Tibial nerve (tissue), 4 donors: Measurements from ENCODE around the gene CCNA1. TPM values are rescaled to one million over a fixed set of nuclear protein-coding genes. Genes with fewer than 3 reads are reported as not detected.

Experiments
- DNase-seq, 2 donors: peaks; one replicate each; pipeline ENCODE4 v3.0.0-alpha.2; 2019; ENCODE audit warnings: low spot score in 2 of 2
- H3K27ac ChIP-seq, 4 donors: fragments of 200-600 bp; sonication (generic) in 3 of 4; one replicate each; pipeline ENCODE4 v1.5.1; 2017 to 2019; ENCODE audit warnings: mild to moderate bottlenecking in 1 of 4
- H3K27me3 ChIP-seq, 2 donors: fragments of 200-600 bp; sonication (generic) in 1 of 2; one replicate each; pipeline versions ENCODE4 v1.5.1 to v1.6.0; 2017 to 2019
- H3K36me3 ChIP-seq, 3 donors: fragments of 200-600 bp; sonication (generic); one replicate each; pipeline ENCODE4 v1.5.1; 2018 to 2019
- H3K4me1 ChIP-seq, 4 donors: fragments of 200-600 bp; sonication (generic) in 3 of 4; one replicate each; pipeline ENCODE4 v1.5.1; 2017 to 2019
- H3K4me3 ChIP-seq, 4 donors: fragments of 200-600 bp; sonication (generic) in 3 of 4; one replicate each; pipeline ENCODE4 v1.5.1; 2017 to 2019; ENCODE audit warnings: mild to moderate bottlenecking in 1 of 4, moderate library complexity in 1 of 4
- H3K9me3 ChIP-seq, 4 donors: fragments of 200-600 bp; sonication (generic) in 3 of 4; one replicate each; pipeline ENCODE4 v1.5.1; 2017 to 2019
- EP300 ChIP-seq, 2 donors: sonication (generic); formaldehyde crosslinking; IDR thresholded peaks; one replicate each; pipeline ENCODE4 v1.6.1; 2017; ENCODE audit warnings: antibody characterized with exemption in 2 of 2, mild to moderate bottlenecking in 1 of 2
- POLR2A ChIP-seq, 2 donors: fragments of 450-650 bp; IDR thresholded peaks; one replicate each; pipeline ENCODE4 v1.6.1; 2017; ENCODE audit warnings: antibody characterized with exemption in 2 of 2, mild to moderate bottlenecking in 2 of 2, moderate library complexity in 2 of 2
- WGBS, 2 donors: methylation state at CpG; one replicate each; pipeline ENCODE4 v1.1.5; 2018; 5-methylcytosine and 5-hydroxymethylcytosine counted together
- total RNA-seq, 4 donors: library from RNA; depleted of rRNA; stranded (reverse); fragments of >200 nt; gene quantifications; one replicate each; pipeline ENCODE4 v1.1.0, GENCODE V29; 2016
- TF ChIP-seq, protein P1 (sequence below), 5 experiments: fragments of 200-600 bp in 3 of 5; fragments of 450-650 bp in 2 of 5; sonication (generic) in 3 of 5; IDR thresholded peaks; one replicate each; pipeline ENCODE4 v1.5.1; 2016 to 2019; ENCODE audit warnings: antibody characterized with exemption in 5 of 5, mild to moderate bottlenecking in 3 of 5, moderate library complexity in 2 of 5

Gene CCNA1
- total RNA-seq, result 1 to 10 TPM in 3 of 4 donors, under 1 TPM in 1; 0.30 to 4.8 (median 1.7) TPM

- no peak for TF ChIP-seq POLR2A (IDR thresholded peaks at IDR 0.05)
- TF ChIP-seq, protein P1, sequence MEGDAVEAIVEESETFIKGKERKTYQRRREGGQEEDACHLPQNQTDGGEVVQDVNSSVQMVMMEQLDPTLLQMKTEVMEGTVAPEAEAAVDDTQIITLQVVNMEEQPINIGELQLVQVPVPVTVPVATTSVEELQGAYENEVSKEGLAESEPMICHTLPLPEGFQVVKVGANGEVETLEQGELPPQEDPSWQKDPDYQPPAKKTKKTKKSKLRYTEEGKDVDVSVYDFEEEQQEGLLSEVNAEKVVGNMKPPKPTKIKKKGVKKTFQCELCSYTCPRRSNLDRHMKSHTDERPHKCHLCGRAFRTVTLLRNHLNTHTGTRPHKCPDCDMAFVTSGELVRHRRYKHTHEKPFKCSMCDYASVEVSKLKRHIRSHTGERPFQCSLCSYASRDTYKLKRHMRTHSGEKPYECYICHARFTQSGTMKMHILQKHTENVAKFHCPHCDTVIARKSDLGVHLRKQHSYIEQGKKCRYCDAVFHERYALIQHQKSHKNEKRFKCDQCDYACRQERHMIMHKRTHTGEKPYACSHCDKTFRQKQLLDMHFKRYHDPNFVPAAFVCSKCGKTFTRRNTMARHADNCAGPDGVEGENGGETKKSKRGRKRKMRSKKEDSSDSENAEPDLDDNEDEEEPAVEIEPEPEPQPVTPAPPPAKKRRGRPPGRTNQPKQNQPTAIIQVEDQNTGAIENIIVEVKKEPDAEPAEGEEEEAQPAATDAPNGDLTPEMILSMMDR (IDR thresholded peaks at IDR 0.05), result no peak
- TF ChIP-seq EP300 (IDR thresholded peaks at IDR 0.05), result no peak
- Histone ChIP-seq H3K4me3 (peak within 1 kb of the TSS; percentile 31 to 65 (median 48)), H3K4me1 (peaks cover 0 to 31% (median 25%) of the 10 kb centered on the region in 4 donors), H3K27ac (peak within 1 kb of the TSS in 1 of 4 donors; percentile 58), H3K27me3 (peaks cover 0 to 49% of the 10 kb centered on the region in 2 donors), H3K9me3 (no peaks in the 10 kb centered on the region), H3K36me3 (no peaks in the 10 kb centered on the region)
- no peak for DNase-seq
- WGBS, 2 donors, result 2 to 7% methylated on average over 11 to 17 of the region's 46 CpGs
These were observed at the start of gene CCNA1 for GRCh38 chr13:36432106-36432544. Gene CCNA1 (plus strand): TSS chr13:36432495. CDS start chr13:36433057, 562 bp downstream.

- no peaks in the 10 kb centered on the region for H3K9me3 ChIP-seq
- H3K27me3 ChIP-seq, result no peaks in the 10 kb centered on the region
- 63 to 89% methylated on average over 1 of the region's 1 CpG for WGBS, 2 donors
- H3K36me3 ChIP-seq, result no peaks in the 10 kb centered on the region
- no peak for DNase-seq
- H3K4me3 ChIP-seq, result no peak overlapping the region
- no peak for TF ChIP-seq POLR2A (IDR thresholded peaks at IDR 0.05)
- no peak for TF ChIP-seq EP300 (IDR thresholded peaks at IDR 0.05)
- TF ChIP-seq, protein P1 (IDR thresholded peaks at IDR 0.05), result no peak
- no peaks in the 10 kb centered on the region for H3K4me1 ChIP-seq
- H3K27ac ChIP-seq, result no peak overlapping the region
These were observed 46.8 kb upstream of the CCNA1 start for GRCh38 chr13:36385489-36385888.

GRCh38 chr13:36395280-36395679 is 37.0 kb upstream of the CCNA1 start:
- H3K27me3 ChIP-seq, result no peaks in the 10 kb centered on the region
- DNase-seq, result no peak
- no peaks in the 10 kb centered on the region for H3K36me3 ChIP-seq
- peak in 1 of 2 donors; percentile 25 for TF ChIP-seq EP300 (IDR thresholded peaks at IDR 0.05)
- no peak for TF ChIP-seq POLR2A (IDR thresholded peaks at IDR 0.05)
- TF ChIP-seq, protein P1 (IDR thresholded peaks at IDR 0.05), result peak; percentile 5 to 70 (median 43)
- H3K4me3 ChIP-seq, result no peak overlapping the region
- peaks cover 0 to 3% (median 0%) of the 10 kb centered on the region in 4 donors for H3K9me3 ChIP-seq
- 12 to 15% methylated on average over 2 of the region's 2 CpGs for WGBS, 2 donors
- no peaks in the 10 kb centered on the region for H3K4me1 ChIP-seq
- no peak overlapping the region for H3K27ac ChIP-seq

GRCh38 chr13:36405151-36405550 is 27.1 kb upstream of the CCNA1 start:
- TF ChIP-seq POLR2A (IDR thresholded peaks at IDR 0.05) (no peak), EP300 (IDR thresholded peaks at IDR 0.05) (no peak)
- TF ChIP-seq, protein P1 (IDR thresholded peaks at IDR 0.05), result no peak
- 90 to 100% methylated on average over 1 of the region's 1 CpG for WGBS, 2 donors
- DNase-seq, result no peak
- Histone ChIP-seq H3K27me3 (no peaks in the 10 kb centered on the region), H3K4me1 (no peaks in the 10 kb centered on the region), H3K9me3 (no peaks in the 10 kb centered on the region), H3K27ac (no peak overlapping the region), H3K4me3 (no peak overlapping the region), H3K36me3 (no peaks in the 10 kb centered on the region)

GRCh38 chr13:36412736-36413135 is 19.6 kb upstream of the CCNA1 start:
- peaks cover 0 to 6% (median 0%) of the 10 kb centered on the region in 4 donors for H3K4me1 ChIP-seq
- H3K9me3 ChIP-seq, result peaks cover 0 to 6% (median 1%) of the 10 kb centered on the region in 4 donors
- TF ChIP-seq, protein P1 (IDR thresholded peaks at IDR 0.05), result no peak
- TF ChIP-seq POLR2A (IDR thresholded peaks at IDR 0.05) (no peak), EP300 (IDR thresholded peaks at IDR 0.05) (no peak)
- no peaks in the 10 kb centered on the region for H3K27me3 ChIP-seq
- 43 to 47% methylated on average over 1 of the region's 1 CpG for WGBS, 2 donors
- no peak overlapping the region for H3K4me3 ChIP-seq
- DNase-seq, result no peak
- no peak overlapping the region for H3K27ac ChIP-seq
- no peaks in the 10 kb centered on the region for H3K36me3 ChIP-seq
